Astrocyte of the spinal cord (primary cell): ENCODE measurements around the gene CDK5RAP3.

Experiments
- DNase-seq: peaks from one replicate; pipeline ENCODE4 v3.0.0; 2011; ENCODE audit warnings: low read depth, low spot score
- H3K4me3 ChIP-seq: 2 replicates; pipeline ENCODE4 v1.5.1; 2011; ENCODE audit warnings: low read depth, mild to moderate bottlenecking, low read length, moderate library complexity
- CTCF ChIP-seq: IDR thresholded peaks from 2 replicates; pipeline ENCODE4 v1.5.1; 2012; ENCODE audit warnings: low read depth, mild to moderate bottlenecking, low read length, inconsistent platforms
- in situ Hi-C: cut with HindIII; loops from 2 replicates; pipeline ENCODE4 v1.10.0; 2017; ENCODE audit warnings: low sequenced_read_pairs

Gene CDK5RAP3

GRCh38 chr17:48010193-48010592 is 39.3 kb downstream of the CDK5RAP3 start:
- no peak overlapping the region for H3K4me3 ChIP-seq
- no peak for DNase-seq
- TF ChIP-seq CTCF: no peak
- in situ Hi-C loops: no loop called here

GRCh38 chr17:48011405-48012150 is 40.7 kb downstream of the CDK5RAP3 start:
- H3K4me3 ChIP-seq: peak overlapping the region; percentile 43
- in situ Hi-C loops: no loop called here
- DNase-seq: no peak
- TF ChIP-seq CTCF: peak; percentile 66

GRCh38 chr17:48012151-48012520 is 41.2 kb downstream of the CDK5RAP3 start:
- TF ChIP-seq CTCF: no peak
- in situ Hi-C loops: no loop called here
- DNase-seq: no peak
- H3K4me3 ChIP-seq: peak overlapping the region; percentile 43

GRCh38 chr17:48012654-48013053 is 41.7 kb downstream of the CDK5RAP3 start:
- H3K4me3 ChIP-seq: peak overlapping the region; percentile 43
- DNase-seq: no peak
- TF ChIP-seq CTCF: no peak
- in situ Hi-C loops: no loop called here

GRCh38 chr17:48013876-48014594 is 43.1 kb downstream of the CDK5RAP3 start:
- no peak overlapping the region for H3K4me3 ChIP-seq
- in situ Hi-C loops: no loop called here
- DNase-seq: no peak
- no peak for TF ChIP-seq CTCF

GRCh38 chr17:48014595-48015111 is 43.7 kb downstream of the CDK5RAP3 start:
- in situ Hi-C loops: no loop called here
- no peak for DNase-seq

More at GRCh38 chr17:48014595-48015111, 43.7 kb downstream of the CDK5RAP3 start:
- TF ChIP-seq CTCF: no peak
- no peak overlapping the region for H3K4me3 ChIP-seq
